SK-N-SH (cell line): ENCODE data around the gene GRB10. TPM values are rescaled to one million over a fixed set of nuclear protein-coding genes. Genes with fewer than 3 reads are reported as not detected.

Source experiments
- CTCF ChIA-PET: fragments of 300-600, 350-600 bp; formaldehyde crosslinking; extraction: SDS; loops from one replicate; lab custom pipeline; 2021; lab: Yijun Ruan, JAX
- POLR2A ChIA-PET: fragments of 350-600 bp; sonication (Branson Sonifier 250); formaldehyde crosslinking; extraction: SDS; loops from one replicate; lab custom pipeline; 2020; ENCODE audit warnings: antibody characterized with exemption, inconsistent platforms; lab: Yijun Ruan, JAX
- DNase-seq: peaks from one replicate; pipeline ENCODE4 v3.0.0; 2012
- H2AFZ ChIP-seq: fragments of 200-600 bp; sonication (generic); 2 replicates; pipeline ENCODE4 v1.8.1; 2016; ENCODE audit warnings: antibody characterized with exemption, mild to moderate bottlenecking, low read depth
- H3F3A ChIP-seq: fragments of 200-600 bp; sonication (generic); replicated peaks from 2 replicates; pipeline ENCODE3; 2016; ENCODE audit warnings: antibody characterized with exemption, mild to moderate bottlenecking; ENCODE audit not compliant: insufficient read depth
- H3K27ac ChIP-seq, 2 experiments: fragments of 200-500 bp in 1 of 2; fragments of 200-600 bp in 1 of 2; sonication (Bioruptor generic) in 1 of 2; sonication (generic), shearing (Covaris generic) in 1 of 2; 2 replicates each; pipeline versions ENCODE4 v1.5.1 to v1.6.1; 2014 to 2016; ENCODE audit warnings: low read depth in 2 of 2, inconsistent platforms in 1 of 2, low read length in 1 of 2, mild to moderate bottlenecking in 1 of 2, mixed read lengths in 1 of 2
- H3K27me3 ChIP-seq: fragments of 200-600 bp; sonication (generic), shearing (Covaris generic); 2 replicates; pipeline ENCODE4 v1.6.1; 2016; ENCODE audit warnings: mixed run types; ENCODE audit not compliant: insufficient read depth
- H3K36me3 ChIP-seq, 2 experiments: fragments of 200-500 bp in 1 of 2; fragments of 200-600 bp in 1 of 2; sonication (Bioruptor generic) in 1 of 2; sonication (generic) in 1 of 2; replicated peaks in 1 of 2; 2 replicates each; pipeline versions ENCODE3 to v1.5.1; 2014 to 2016; ENCODE audit warnings: low read length in 1 of 2, mild to moderate bottlenecking in 1 of 2; ENCODE audit not compliant: insufficient read depth in 2 of 2, control insufficient read depth in 1 of 2
- H3K4me1 ChIP-seq, 2 experiments: fragments of 200-500 bp in 1 of 2; fragments of 200-600 bp in 1 of 2; sonication (Bioruptor generic) in 1 of 2; sonication (generic), shearing (Covaris generic) in 1 of 2; 2 replicates each; pipeline versions ENCODE4 v1.5.1 to v1.6.1; 2014 to 2016; ENCODE audit warnings: low read depth in 1 of 2, low read length in 1 of 2, mixed run types in 1 of 2; ENCODE audit not compliant: insufficient read depth in 2 of 2, control insufficient read depth in 1 of 2
- H3K4me2 ChIP-seq: fragments of 200-600 bp; sonication (generic), shearing (Covaris generic); 2 replicates; pipeline ENCODE4 v1.6.1; 2017; ENCODE audit warnings: mixed run types
- H3K4me3 ChIP-seq, 2 experiments: fragments of 200-500 bp in 1 of 2; fragments of 200-600 bp in 1 of 2; sonication (Bioruptor generic) in 1 of 2; sonication (generic), shearing (Covaris generic) in 1 of 2; 2 replicates each; pipeline versions ENCODE4 v1.5.1 to v1.8.1; 2014 to 2016; ENCODE audit warnings: low read depth in 2 of 2, inconsistent platforms in 1 of 2, low read length in 1 of 2, mild to moderate bottlenecking in 1 of 2, mixed read lengths in 1 of 2, moderate library complexity in 1 of 2
- H3K79me2 ChIP-seq: fragments of 200-600 bp; sonication (generic); 2 replicates; pipeline ENCODE4 v1.8.1; 2017; ENCODE audit warnings: mild to moderate bottlenecking; ENCODE audit not compliant: insufficient read depth
- H3K9ac ChIP-seq: fragments of 200-600 bp; sonication (generic); 2 replicates; pipeline ENCODE4 v1.6.1; 2017; ENCODE audit warnings: mixed run types
- H3K9me2 ChIP-seq: fragments of 200-600 bp; sonication (generic); 2 replicates; pipeline ENCODE4 v1.6.1; 2017; ENCODE audit warnings: mixed run types
- H3K9me3 ChIP-seq: fragments of 200-600 bp; sonication (generic); 2 replicates; pipeline ENCODE4 v1.6.1; 2017; ENCODE audit warnings: mixed run types, mild to moderate bottlenecking, moderate library complexity
- H4K20me1 ChIP-seq: fragments of 200-600 bp; sonication (generic); 2 replicates; pipeline ENCODE4 v1.6.1; 2017; ENCODE audit warnings: mild to moderate bottlenecking, mixed run types; ENCODE audit not compliant: insufficient read depth
- FOSL2 ChIP-seq: IDR thresholded peaks from 2 replicates; pipeline ENCODE4 v1.4.0; 2012; ENCODE audit warnings: low read depth, mild to moderate bottlenecking, moderate library complexity, borderline replicate concordance
- FOXJ3 ChIP-seq: sonication (generic); formaldehyde crosslinking; IDR thresholded peaks from 2 replicates; pipeline ENCODE4 v1.5.1; 2020; ENCODE audit warnings: mild to moderate bottlenecking, missing genetic modification reagents
- FOXM1 ChIP-seq: IDR thresholded peaks from 2 replicates; pipeline ENCODE4 v1.4.0; 2012; ENCODE audit warnings: low read depth, mild to moderate bottlenecking
- NFIC ChIP-seq: IDR thresholded peaks from 2 replicates; pipeline ENCODE4 v1.4.0; 2012; ENCODE audit warnings: borderline replicate concordance
- NRF1 ChIP-seq: IDR thresholded peaks from 2 replicates; pipeline ENCODE4 v1.6.1; 2012; ENCODE audit warnings: low read depth, mild to moderate bottlenecking, low read length
- RCOR1 ChIP-seq: fragments of 150-350 bp; IDR thresholded peaks from 2 replicates; pipeline ENCODE4 v1.6.1; 2017; ENCODE audit warnings: antibody characterized with exemption, low read length
- REST ChIP-seq: IDR thresholded peaks from 2 replicates; pipeline ENCODE4 v1.6.1; 2012; ENCODE audit warnings: mild to moderate bottlenecking, low read depth, low read length, moderate library complexity
- RXRA ChIP-seq: IDR thresholded peaks from 2 replicates; pipeline ENCODE4 v1.4.0; 2012; ENCODE audit warnings: low read depth, mild to moderate bottlenecking, borderline replicate concordance
- SIN3A ChIP-seq: IDR thresholded peaks from 2 replicates; pipeline ENCODE4 v1.6.1; 2012; ENCODE audit warnings: low read depth, mild to moderate bottlenecking, low read length, moderate library complexity, borderline replicate concordance
- TAF1 ChIP-seq: IDR thresholded peaks from 2 replicates; pipeline ENCODE4 v1.6.1; 2012; ENCODE audit warnings: low read depth, mild to moderate bottlenecking, low read length, moderate library complexity, borderline replicate concordance
- USF1 ChIP-seq: IDR thresholded peaks from 2 replicates; pipeline ENCODE4 v1.4.0; 2012; ENCODE audit warnings: low read depth, borderline replicate concordance
- USF2 ChIP-seq: fragments of 150-350 bp; IDR thresholded peaks from 2 replicates; pipeline ENCODE4 v1.6.1; 2017; ENCODE audit warnings: antibody characterized with exemption, low read length, low read depth, borderline replicate concordance
- YY1 ChIP-seq: IDR thresholded peaks from 2 replicates; pipeline ENCODE4 v1.4.0; 2012; ENCODE audit warnings: low read depth, mild to moderate bottlenecking
- WGBS: methylation state at CpG from one replicate; pipeline ENCODE4 v1.1.6; 2017; ENCODE audit warnings: low lambda C conversion rate; 5-methylcytosine and 5-hydroxymethylcytosine counted together
- polyA plus RNA-seq, 3 experiments: library from polyadenylated mRNA; depleted of rRNA; stranded (reverse); fragments of >200 nt; gene quantifications; 2 replicates each; pipeline ENCODE4 v1.2.3, GENCODE V29; 2012
- TF ChIP-seq, protein P1 (sequence below): fragments of 200-600 bp; sonication (generic); IDR thresholded peaks from 2 replicates; pipeline ENCODE4 v1.6.1; 2017; ENCODE audit warnings: antibody characterized with exemption, mild to moderate bottlenecking, moderate library complexity

The GRB10 gene
- polyA plus RNA-seq, 1 of the 3 experiments (the other 2 are of a cell fraction): 5.1 TPM

DNA sequence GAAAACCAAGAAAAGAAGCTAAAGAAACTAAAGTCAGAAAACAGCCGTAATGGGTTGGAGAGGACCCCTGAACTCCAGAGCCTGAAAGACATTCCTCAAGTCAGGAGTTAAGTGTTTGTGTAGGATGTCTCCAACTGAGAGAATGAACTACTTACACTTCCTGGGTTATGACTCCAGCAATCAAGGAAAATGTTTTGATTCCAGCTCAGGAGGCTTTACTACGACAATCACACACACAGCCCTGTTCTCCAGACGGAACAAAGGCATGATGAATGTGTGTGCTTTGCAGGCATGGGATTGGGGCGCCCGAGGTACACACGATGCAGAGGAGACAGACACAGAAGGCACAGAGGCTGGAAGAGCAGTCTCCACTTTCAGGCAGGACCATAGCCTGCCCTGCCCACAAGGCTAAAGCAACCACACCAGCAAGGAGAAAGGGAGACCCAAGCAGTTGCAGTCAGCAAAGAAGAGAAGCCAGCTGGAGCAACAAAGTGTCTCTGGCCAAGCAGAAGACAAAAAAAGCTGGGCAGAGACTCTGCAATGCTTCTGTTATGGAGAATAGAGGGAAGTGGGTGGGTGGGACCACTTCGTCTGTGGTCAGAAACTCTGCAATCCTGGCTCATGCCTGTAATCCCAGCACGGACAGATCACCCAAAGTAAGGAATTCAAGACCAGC lies 89.1 kb downstream of the GRB10 start (continued):
- TF ChIP-seq TAF1 (no peak), RCOR1 (no peak), YY1 (no peak), SIN3A (no peak)

- H2AFZ ChIP-seq: no peak overlapping the region
- no peak overlapping the region for H3K27ac ChIP-seq
- H3K4me3 ChIP-seq: no peak overlapping the region
- peaks cover 0 to 18% of the 10 kb centered on the region in 2 experiments for H3K36me3 ChIP-seq
- no peak overlapping the region for H3K9ac ChIP-seq
- ChIA-PET CTCF (interaction anchor here (0.7 to 1.7 kb wide), 3 partner anchors 11 to 471 kb away, joined by 3 to 10 read pairs (median 5); no protein-coding TSS in a partner anchor), POLR2A (no interaction called here)
- H3K79me2 ChIP-seq: peaks cover 29% of the 10 kb centered on the region
- WGBS: 71% methylated on average over 11 of the region's 11 CpGs
- no peaks in the 10 kb centered on the region for H3K9me2 ChIP-seq
- H3K4me1 ChIP-seq: peaks cover 0 to 10% of the 10 kb centered on the region in 2 experiments; a peak in 1 of 4 replicates
- peaks cover 3% of the 10 kb centered on the region for H3F3A ChIP-seq
- no peak for DNase-seq
- no peaks in the 10 kb centered on the region for H3K27me3 ChIP-seq
- TF ChIP-seq FOXJ3 (CRISPR knock-in tag) (no peak), YY1 (no peak), RXRA (no peak), FOXM1 (no peak)
- H3K9me3 ChIP-seq: no peaks in the 10 kb centered on the region
- no peak overlapping the region for H3K4me2 ChIP-seq
- peaks cover 39% of the 10 kb centered on the region for H4K20me1 ChIP-seq
Measured at GRCh38 chr7:50690541-50691011, 92.1 kb downstream of the GRB10 start.

DNA sequence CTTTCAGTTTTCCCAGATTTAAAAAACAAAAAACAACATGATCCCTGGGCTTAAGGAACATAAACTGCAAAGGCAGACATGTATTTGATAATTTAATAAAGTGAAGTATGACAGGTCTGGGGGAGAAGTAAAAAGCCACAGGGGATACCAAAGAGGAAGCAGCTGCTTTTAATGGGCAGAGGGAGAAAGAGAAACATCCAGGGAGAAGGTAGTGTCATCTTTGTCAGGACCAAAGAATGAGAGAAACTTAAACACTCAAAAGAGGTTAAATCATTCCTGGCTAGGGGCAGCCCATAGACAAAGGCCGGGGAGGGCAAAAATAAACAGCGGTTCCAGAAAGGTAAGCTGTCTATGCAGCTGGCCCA lies 94.5 kb downstream of the GRB10 start:
- peaks cover 34% of the 10 kb centered on the region for H3K79me2 ChIP-seq

More for the DNA sequence above, 94.5 kb downstream of the GRB10 start:
- H3K27me3 ChIP-seq: no peaks in the 10 kb centered on the region
- no peak overlapping the region for H3K27ac ChIP-seq
- H3K9me3 ChIP-seq: no peaks in the 10 kb centered on the region
- ChIA-PET POLR2A (no interaction called here), CTCF (interaction anchor here (1.1 to 2.6 kb wide), 4 partner anchors 9 to 595 kb away, joined by 5 to 20 read pairs (median 9); partner anchors contain the start of gene ZPBP)
- H3K4me1 ChIP-seq: peaks cover 0 to 10% of the 10 kb centered on the region in 2 experiments; a peak in 1 of 4 replicates
- H3K4me3 ChIP-seq: no peak overlapping the region
- peaks cover 0 to 20% of the 10 kb centered on the region in 2 experiments for H3K36me3 ChIP-seq
- WGBS: 69% methylated on average over 2 of the region's 2 CpGs
- no peak overlapping the region for H2AFZ ChIP-seq
- peaks cover 7% of the 10 kb centered on the region for H3F3A ChIP-seq
- no peak overlapping the region for H3K9ac ChIP-seq
- no peak overlapping the region for H3K4me2 ChIP-seq
- peaks cover 46% of the 10 kb centered on the region for H4K20me1 ChIP-seq
- no peak for DNase-seq
- H3K9me2 ChIP-seq: no peaks in the 10 kb centered on the region
- TF ChIP-seq, protein P1, sequence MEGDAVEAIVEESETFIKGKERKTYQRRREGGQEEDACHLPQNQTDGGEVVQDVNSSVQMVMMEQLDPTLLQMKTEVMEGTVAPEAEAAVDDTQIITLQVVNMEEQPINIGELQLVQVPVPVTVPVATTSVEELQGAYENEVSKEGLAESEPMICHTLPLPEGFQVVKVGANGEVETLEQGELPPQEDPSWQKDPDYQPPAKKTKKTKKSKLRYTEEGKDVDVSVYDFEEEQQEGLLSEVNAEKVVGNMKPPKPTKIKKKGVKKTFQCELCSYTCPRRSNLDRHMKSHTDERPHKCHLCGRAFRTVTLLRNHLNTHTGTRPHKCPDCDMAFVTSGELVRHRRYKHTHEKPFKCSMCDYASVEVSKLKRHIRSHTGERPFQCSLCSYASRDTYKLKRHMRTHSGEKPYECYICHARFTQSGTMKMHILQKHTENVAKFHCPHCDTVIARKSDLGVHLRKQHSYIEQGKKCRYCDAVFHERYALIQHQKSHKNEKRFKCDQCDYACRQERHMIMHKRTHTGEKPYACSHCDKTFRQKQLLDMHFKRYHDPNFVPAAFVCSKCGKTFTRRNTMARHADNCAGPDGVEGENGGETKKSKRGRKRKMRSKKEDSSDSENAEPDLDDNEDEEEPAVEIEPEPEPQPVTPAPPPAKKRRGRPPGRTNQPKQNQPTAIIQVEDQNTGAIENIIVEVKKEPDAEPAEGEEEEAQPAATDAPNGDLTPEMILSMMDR: no peak
- TF ChIP-seq REST (no peak), NFIC (no peak), FOXJ3 (CRISPR knock-in tag) (no peak), USF1 (no peak), NRF1 (no peak), USF2 (no peak), FOSL2 (no peak)
- TF ChIP-seq, all 33 proteins: peak for 0
